ENCODE results near the gene CHST3.

DNA sequence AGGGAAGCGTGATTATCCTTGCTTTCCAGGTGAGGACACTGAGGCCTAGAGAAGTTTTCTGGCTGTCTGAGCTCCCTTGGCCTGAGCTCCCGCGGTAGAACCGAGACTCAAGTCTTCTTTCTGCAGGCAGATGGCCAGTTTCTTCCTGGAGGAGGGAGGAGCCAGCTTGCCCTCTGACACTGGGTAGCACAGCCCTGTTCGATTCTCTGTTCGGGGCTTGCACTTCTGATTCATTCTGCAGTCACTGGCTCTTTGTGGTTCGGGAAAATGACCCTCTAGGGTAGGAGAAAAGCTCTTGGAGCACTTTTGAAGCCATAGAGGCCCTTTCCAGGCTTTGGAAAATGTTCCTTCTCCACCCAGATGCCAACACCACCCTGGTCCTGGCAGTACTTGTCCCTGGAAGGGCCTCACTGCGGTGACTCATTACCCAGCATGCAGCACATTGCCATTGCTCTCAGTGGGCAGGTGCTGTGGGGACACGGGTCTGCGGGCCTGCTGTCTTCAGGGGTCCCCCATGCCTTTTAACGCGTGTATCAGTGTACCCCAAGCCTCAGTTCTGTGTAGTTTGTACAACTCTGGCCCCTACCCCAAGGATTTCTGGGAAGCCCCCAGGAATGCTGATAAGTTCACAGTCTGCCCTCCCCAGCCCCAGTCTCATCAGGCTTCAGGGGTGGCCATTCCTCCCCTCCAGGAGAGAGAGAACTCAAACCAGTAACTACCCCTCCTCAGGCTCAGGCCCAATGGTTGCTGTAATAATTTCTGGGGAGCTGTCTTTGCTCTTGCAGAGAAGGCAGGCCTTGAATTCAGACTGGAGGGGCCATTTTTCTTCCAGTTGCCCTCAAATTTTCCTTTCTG, 11.9 kb downstream of the CHST3 start:
- TF ChIP-seq CTCF (conservative IDR thresholded peaks at IDR 0.05; ENCODE audit: low read length) (no peak), EZH2phosphoT487 (IDR thresholded peaks at IDR 0.05; ENCODE audit: borderline replicate concordance) (no peak)
